ENCODE data around the gene OR5AR1. TPM values are rescaled to one million over a fixed set of nuclear protein-coding genes. Genes with fewer than 3 reads are reported as not detected.

OR5AR1 gene
- total RNA-seq, result not detected
- polyA plus RNA-seq, result not detected
- long read RNA-seq, donor 1, result 0 reads
- long read RNA-seq, donor 2, result 0 reads

DNA sequence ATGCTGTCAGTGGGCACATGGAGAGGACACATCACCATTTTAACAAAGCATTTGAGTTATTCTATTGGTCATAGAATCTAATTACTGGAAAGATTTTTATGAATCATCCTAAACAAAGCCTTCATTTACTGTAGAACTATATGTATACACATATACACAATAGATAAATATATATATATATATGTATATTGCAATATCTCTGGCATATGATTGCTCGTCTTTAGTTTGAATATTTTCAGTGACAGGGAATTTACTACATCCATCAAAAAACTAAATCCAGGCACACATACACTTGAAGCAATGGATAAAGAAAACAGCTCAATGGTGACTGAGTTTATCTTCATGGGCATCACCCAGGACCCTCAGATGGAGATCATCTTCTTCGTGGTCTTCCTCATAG, at the start of gene OR5AR1:
TSS of gene OR5AR1 (plus strand) at position 301 of the 400 bp plus-strand sequence. CDS start at position 301, 0 bp downstream.
- peaks cover 2% of the 10 kb centered on the region for H3K9me3 ChIP-seq (ENCODE audit: control insufficient read depth, low read length)
- intact Hi-C loops (cut with DNase I), result no loop called here
- H3K36me3 ChIP-seq (ENCODE audit: control insufficient read depth in 1 of 2, insufficient read depth in 2 of 2, low read length in 1 of 2), result no peaks in the 10 kb centered on the region
- DNase-seq (no peak), ATAC-seq (ENCODE audit: low FRiP score) (no peak)
- 67 to 69% methylated on average over 2 of the region's 2 CpGs for WGBS, 2 donors
- no peaks in the 10 kb centered on the region for H3K4me1 ChIP-seq (ENCODE audit: control insufficient read depth in 1 of 2, insufficient read depth in 2 of 2, low read length in 2 of 2)
- peaks cover 0 to 2% of the 10 kb centered on the region in 2 donors for H3K27me3 ChIP-seq (ENCODE audit: control insufficient read depth in 1 of 2, insufficient read depth in 2 of 2, low read length in 1 of 2)
- no peak within 1 kb of the TSS for H3K27ac ChIP-seq (ENCODE audit: low read depth in 1 of 2, low read length in 2 of 2)
- no peak within 1 kb of the TSS for H3K4me3 ChIP-seq (ENCODE audit: low read length in 2 of 2)

DNA sequence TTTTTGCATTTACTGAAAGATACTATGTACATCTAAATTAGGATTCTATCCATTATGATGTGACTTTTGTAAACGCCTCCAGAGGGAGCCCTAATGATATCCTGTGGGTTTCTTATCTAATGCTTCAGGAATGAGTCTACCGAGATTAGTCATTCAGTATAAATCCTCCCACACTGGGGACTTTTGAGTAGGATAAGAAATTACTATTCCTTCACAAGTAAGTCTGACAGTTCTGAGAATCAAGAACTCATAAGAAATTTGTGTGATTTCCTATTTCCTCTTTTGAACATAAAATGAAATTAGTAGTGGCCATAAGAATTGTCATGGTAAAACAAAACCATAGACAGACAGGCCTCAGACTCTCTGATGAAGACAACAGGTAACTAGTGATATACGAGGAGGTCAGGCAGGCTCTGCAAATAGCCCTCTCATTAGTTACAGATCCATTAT, 38.8 kb upstream of the OR5AR1 start:
- Histone ChIP-seq H3K27me3 (ENCODE audit: control insufficient read depth in 1 of 2, insufficient read depth in 2 of 2, low read length in 1 of 2) (no peaks in the 10 kb centered on the region), H3K27ac (ENCODE audit: low read depth in 1 of 2, low read length in 2 of 2) (no peak overlapping the region), H3K9me3 (ENCODE audit: control insufficient read depth, low read length) (no peaks in the 10 kb centered on the region), H3K4me1 (ENCODE audit: control insufficient read depth in 1 of 2, insufficient read depth in 2 of 2, low read length in 2 of 2) (no peaks in the 10 kb centered on the region), H3K4me3 (ENCODE audit: low read length in 2 of 2) (no peak overlapping the region), H3K36me3 (ENCODE audit: control insufficient read depth in 1 of 2, insufficient read depth in 2 of 2, low read length in 1 of 2) (no peaks in the 10 kb centered on the region)
- intact Hi-C loops (cut with DNase I), result loop anchor here (2.0 to 5.0 kb wide), 2 partner anchors 158 kb away; no protein-coding TSS in a partner anchor
- DNase-seq (no peak), ATAC-seq (ENCODE audit: low FRiP score) (peak; percentile 41)
- WGBS, 2 donors, result 2 to 6% methylated on average over 3 of the region's 3 CpGs

DNA sequence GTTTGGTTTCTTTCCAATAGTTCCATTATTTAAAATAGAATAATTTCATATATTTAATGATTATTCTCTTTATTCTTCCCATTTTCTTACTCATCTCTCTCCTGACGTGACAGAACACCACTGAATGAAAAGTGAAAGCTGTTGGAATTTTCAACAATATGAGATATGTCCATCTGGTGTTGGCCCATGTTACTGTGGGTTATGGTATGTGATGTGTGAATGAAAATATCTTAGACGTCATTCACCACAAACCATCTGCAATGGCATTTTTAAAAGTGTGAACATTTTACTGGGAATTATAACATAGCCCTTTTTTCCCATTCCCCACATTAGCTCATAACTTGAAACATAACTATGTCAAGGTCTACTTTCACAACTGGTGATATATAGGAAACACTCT, 37.5 kb upstream of the OR5AR1 start:
- Histone ChIP-seq H3K4me3 (ENCODE audit: low read length in 2 of 2) (no peak overlapping the region), H3K36me3 (ENCODE audit: control insufficient read depth in 1 of 2, insufficient read depth in 2 of 2, low read length in 1 of 2) (no peaks in the 10 kb centered on the region), H3K4me1 (ENCODE audit: control insufficient read depth in 1 of 2, insufficient read depth in 2 of 2, low read length in 2 of 2) (no peaks in the 10 kb centered on the region), H3K27me3 (ENCODE audit: control insufficient read depth in 1 of 2, insufficient read depth in 2 of 2, low read length in 1 of 2) (no peaks in the 10 kb centered on the region), H3K27ac (ENCODE audit: low read depth in 1 of 2, low read length in 2 of 2) (no peak overlapping the region), H3K9me3 (ENCODE audit: control insufficient read depth, low read length) (no peaks in the 10 kb centered on the region)
- DNase-seq (no peak), ATAC-seq (ENCODE audit: low FRiP score) (no peak)
- intact Hi-C loops (cut with DNase I), result loop anchor here in 1 of 2 donors (2.0 kb wide), 1 partner anchor 157 kb away; no protein-coding TSS in a partner anchor
- 27 to 42% methylated on average over 2 of the region's 2 CpGs for WGBS, 2 donors

DNA sequence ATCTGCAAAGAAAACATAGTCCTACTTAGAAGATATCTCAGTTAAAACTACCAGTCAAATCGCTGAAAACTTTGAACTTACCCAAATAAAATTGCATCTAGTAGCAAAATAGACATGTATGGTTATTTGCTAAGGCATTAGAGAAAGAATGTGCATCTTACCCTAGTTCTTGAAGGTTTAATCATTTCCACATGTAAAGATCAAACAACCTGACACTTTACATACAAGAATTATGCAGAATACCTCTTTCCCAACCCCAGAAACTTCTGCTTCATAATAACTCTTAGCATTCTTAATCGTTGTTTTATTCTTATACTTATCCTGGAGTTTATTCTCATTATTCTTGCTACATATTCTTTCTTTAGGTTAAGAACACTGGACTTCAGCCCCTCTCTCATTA, 31.2 kb upstream of the OR5AR1 start:
- H3K36me3 ChIP-seq (ENCODE audit: control insufficient read depth in 1 of 2, insufficient read depth in 2 of 2, low read length in 1 of 2), result no peaks in the 10 kb centered on the region
- no peak overlapping the region for H3K4me3 ChIP-seq (ENCODE audit: low read length in 2 of 2)
- intact Hi-C loops (cut with DNase I), result no loop called here
- no peak overlapping the region for H3K27ac ChIP-seq (ENCODE audit: low read depth in 1 of 2, low read length in 2 of 2)
- no peaks in the 10 kb centered on the region for H3K27me3 ChIP-seq (ENCODE audit: control insufficient read depth in 1 of 2, insufficient read depth in 2 of 2, low read length in 1 of 2)
- no peak for ATAC-seq (ENCODE audit: low FRiP score)
- no peaks in the 10 kb centered on the region for H3K4me1 ChIP-seq (ENCODE audit: control insufficient read depth in 1 of 2, insufficient read depth in 2 of 2, low read length in 2 of 2)
- DNase-seq, result no peak
- H3K9me3 ChIP-seq (ENCODE audit: control insufficient read depth, low read length), result no peaks in the 10 kb centered on the region
- 82 to 86% methylated on average over 2 of the region's 2 CpGs for WGBS, 2 donors

DNA sequence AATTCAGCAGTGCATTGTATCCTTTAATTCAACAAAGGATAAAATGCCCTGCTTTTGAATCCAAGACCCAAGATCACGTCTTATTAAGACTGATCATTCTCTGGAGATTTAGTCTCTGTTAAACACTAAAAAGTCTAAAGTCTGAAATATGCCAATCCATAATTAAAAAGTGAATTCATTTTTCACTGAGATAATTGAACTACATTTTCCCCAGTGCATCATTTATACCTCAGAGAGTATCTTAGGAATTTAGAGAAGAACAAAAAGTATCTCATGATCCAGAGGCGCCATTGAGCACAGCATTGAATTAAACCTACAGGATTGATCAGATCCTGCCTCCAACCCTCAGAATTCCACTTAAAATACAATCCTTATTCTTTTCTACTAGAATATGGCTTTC, 26.6 kb upstream of the OR5AR1 start:
- Histone ChIP-seq H3K9me3 (ENCODE audit: control insufficient read depth, low read length) (peaks cover 2% of the 10 kb centered on the region), H3K4me1 (ENCODE audit: control insufficient read depth in 1 of 2, insufficient read depth in 2 of 2, low read length in 2 of 2) (no peaks in the 10 kb centered on the region), H3K4me3 (ENCODE audit: low read length in 2 of 2) (no peak overlapping the region), H3K27me3 (ENCODE audit: control insufficient read depth in 1 of 2, insufficient read depth in 2 of 2, low read length in 1 of 2) (no peaks in the 10 kb centered on the region), H3K27ac (ENCODE audit: low read depth in 1 of 2, low read length in 2 of 2) (no peak overlapping the region), H3K36me3 (ENCODE audit: control insufficient read depth in 1 of 2, insufficient read depth in 2 of 2, low read length in 1 of 2) (no peaks in the 10 kb centered on the region)
- WGBS, 2 donors, result 76 to 77% methylated on average over 2 of the region's 2 CpGs
- ATAC-seq (ENCODE audit: low FRiP score) (no peak), DNase-seq (no peak)
- intact Hi-C loops (cut with DNase I), result no loop called here

DNA sequence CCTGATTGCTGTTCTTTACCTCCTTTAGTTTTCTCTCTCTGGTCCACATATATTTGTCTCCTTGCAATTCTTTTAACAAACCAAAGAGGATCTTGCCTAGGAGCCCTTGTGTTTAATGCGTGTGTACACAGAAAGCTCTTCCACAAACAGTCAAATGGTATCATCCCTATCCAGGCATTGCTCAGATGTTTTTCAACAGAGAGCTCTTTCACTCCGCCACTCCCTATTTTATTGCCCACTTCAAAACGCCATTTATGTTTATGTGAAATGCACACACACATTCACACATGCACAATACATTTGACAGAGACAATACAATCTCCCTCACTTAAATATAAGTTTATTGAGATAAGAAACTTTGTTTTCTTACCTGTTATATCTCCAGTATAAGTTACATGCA, 26.0 kb upstream of the OR5AR1 start:
- intact Hi-C loops (cut with DNase I), result no loop called here
- Histone ChIP-seq H3K4me1 (ENCODE audit: control insufficient read depth in 1 of 2, insufficient read depth in 2 of 2, low read length in 2 of 2) (no peaks in the 10 kb centered on the region), H3K27me3 (ENCODE audit: control insufficient read depth in 1 of 2, insufficient read depth in 2 of 2, low read length in 1 of 2) (no peaks in the 10 kb centered on the region), H3K27ac (ENCODE audit: low read depth in 1 of 2, low read length in 2 of 2) (no peak overlapping the region), H3K36me3 (ENCODE audit: control insufficient read depth in 1 of 2, insufficient read depth in 2 of 2, low read length in 1 of 2) (no peaks in the 10 kb centered on the region), H3K4me3 (ENCODE audit: low read length in 2 of 2) (no peak overlapping the region), H3K9me3 (ENCODE audit: control insufficient read depth, low read length) (peaks cover 2% of the 10 kb centered on the region)
- WGBS, 2 donors, result 73 to 74% methylated on average over 3 of the region's 3 CpGs
- DNase-seq (no peak), ATAC-seq (ENCODE audit: low FRiP score) (no peak)

DNA sequence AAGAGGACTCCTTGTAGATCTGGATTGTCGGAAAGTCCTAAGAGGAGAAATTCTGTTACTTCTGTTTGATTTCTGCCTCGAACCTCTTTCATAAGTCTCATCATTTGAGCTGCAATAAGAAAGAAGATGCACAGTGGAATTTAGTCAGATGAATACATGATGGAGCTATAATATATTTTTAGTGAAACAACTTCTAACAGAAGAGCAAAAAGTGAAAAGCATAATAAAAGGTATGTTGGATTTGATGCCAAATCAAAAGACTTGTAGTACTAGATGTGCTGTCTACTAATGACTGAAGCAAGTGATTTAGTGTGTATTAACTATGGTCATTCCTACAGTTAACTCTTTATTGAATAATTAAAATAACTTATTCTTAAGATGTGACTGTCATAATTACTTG, 21.1 kb upstream of the OR5AR1 start, which contains the start of gene OR5AP2:
TSS of gene OR5AP2 (minus strand) at position 101 of the 400 bp plus-strand sequence. CDS start at position 101, 0 bp downstream.
- ATAC-seq (ENCODE audit: low FRiP score) (no peak), DNase-seq (no peak)
- 81 to 87% methylated on average over 2 of the region's 2 CpGs for WGBS, 2 donors
- Histone ChIP-seq H3K27me3 (ENCODE audit: control insufficient read depth in 1 of 2, insufficient read depth in 2 of 2, low read length in 1 of 2) (no peaks in the 10 kb centered on the region), H3K9me3 (ENCODE audit: control insufficient read depth, low read length) (peaks cover 2% of the 10 kb centered on the region), H3K4me3 (ENCODE audit: low read length in 2 of 2) (no peak within 1 kb of the TSS), H3K27ac (ENCODE audit: low read depth in 1 of 2, low read length in 2 of 2) (no peak within 1 kb of the TSS), H3K4me1 (ENCODE audit: control insufficient read depth in 1 of 2, insufficient read depth in 2 of 2, low read length in 2 of 2) (no peaks in the 10 kb centered on the region), H3K36me3 (ENCODE audit: control insufficient read depth in 1 of 2, insufficient read depth in 2 of 2, low read length in 1 of 2) (no peaks in the 10 kb centered on the region)
- intact Hi-C loops (cut with DNase I), result no loop called here

DNA sequence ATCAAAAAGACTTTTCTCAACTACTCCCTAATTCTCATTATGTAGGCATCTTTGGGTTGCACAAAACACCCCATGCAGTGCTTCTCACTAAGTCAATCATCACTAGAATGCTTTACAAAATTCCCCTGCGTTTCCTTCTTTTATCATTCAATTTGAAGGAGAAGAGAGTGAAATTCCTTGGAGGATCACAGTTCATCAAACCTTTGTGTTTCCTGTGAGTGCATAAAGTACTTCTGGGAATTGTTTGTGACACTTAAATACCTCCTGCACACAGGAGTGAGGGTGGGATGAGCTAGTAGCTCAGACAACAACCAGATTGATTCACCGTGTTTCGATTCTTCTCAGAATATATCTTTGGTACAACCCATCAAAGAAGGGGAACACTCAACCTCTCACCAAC, 3.7 kb upstream of the OR5AR1 start:
- peaks cover 0 to 2% of the 10 kb centered on the region in 2 donors for H3K27me3 ChIP-seq (ENCODE audit: control insufficient read depth in 1 of 2, insufficient read depth in 2 of 2, low read length in 1 of 2)
- no peak overlapping the region for H3K4me3 ChIP-seq (ENCODE audit: low read length in 2 of 2)
- no peak for DNase-seq
- ATAC-seq (ENCODE audit: low FRiP score), result no peak
- H3K4me1 ChIP-seq (ENCODE audit: control insufficient read depth in 1 of 2, insufficient read depth in 2 of 2, low read length in 2 of 2), result no peaks in the 10 kb centered on the region
- WGBS, 2 donors, result 12 to 14% methylated on average over 3 of the region's 3 CpGs
- no peaks in the 10 kb centered on the region for H3K36me3 ChIP-seq (ENCODE audit: control insufficient read depth in 1 of 2, insufficient read depth in 2 of 2, low read length in 1 of 2)
- intact Hi-C loops (cut with DNase I), result no loop called here
- H3K27ac ChIP-seq (ENCODE audit: low read depth in 1 of 2, low read length in 2 of 2), result no peak overlapping the region
- H3K9me3 ChIP-seq (ENCODE audit: control insufficient read depth, low read length), result peaks cover 2% of the 10 kb centered on the region

DNA sequence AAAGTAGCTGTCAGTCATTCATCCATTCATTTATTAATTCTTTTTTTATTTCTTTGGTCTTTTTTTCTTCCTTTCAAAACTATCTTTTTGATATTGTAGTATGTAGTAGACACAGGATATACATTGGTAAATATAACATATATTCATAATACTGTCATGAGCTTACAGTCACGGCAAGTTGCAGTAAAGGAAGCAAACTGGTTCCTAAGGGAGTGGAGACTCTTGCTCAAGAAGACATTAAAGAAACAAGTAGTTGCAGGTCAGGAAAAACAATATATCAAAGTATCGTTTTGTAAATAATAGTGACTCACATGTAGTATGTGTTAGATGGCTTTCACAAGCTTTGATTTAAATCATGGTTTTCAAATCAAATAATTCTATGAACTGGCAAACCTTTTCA, 7.5 kb downstream of the OR5AR1 start:
- H3K4me1 ChIP-seq (ENCODE audit: control insufficient read depth in 1 of 2, insufficient read depth in 2 of 2, low read length in 2 of 2), result no peaks in the 10 kb centered on the region
- intact Hi-C loops (cut with DNase I), result no loop called here
- WGBS, 2 donors, result 65 to 73% methylated on average over 2 of the region's 2 CpGs
- H3K4me3 ChIP-seq (ENCODE audit: low read length in 2 of 2), result no peak overlapping the region
- H3K27ac ChIP-seq (ENCODE audit: low read depth in 1 of 2, low read length in 2 of 2), result no peak overlapping the region
- H3K9me3 ChIP-seq (ENCODE audit: control insufficient read depth, low read length), result no peaks in the 10 kb centered on the region
- ATAC-seq (ENCODE audit: low FRiP score), result no peak
- no peaks in the 10 kb centered on the region for H3K27me3 ChIP-seq (ENCODE audit: control insufficient read depth in 1 of 2, insufficient read depth in 2 of 2, low read length in 1 of 2)
- no peaks in the 10 kb centered on the region for H3K36me3 ChIP-seq (ENCODE audit: control insufficient read depth in 1 of 2, insufficient read depth in 2 of 2, low read length in 1 of 2)
- DNase-seq, result no peak
